ENCODE results near the gene CR1. TPM values are rescaled to one million over a fixed set of nuclear protein-coding genes. Genes with fewer than 3 reads are reported as not detected.

The CR1 gene
- total and polyA plus RNA-seq, 9 of the 15 experiments (the other 6 are each of a cell fraction or from before 2014, with no cell fraction given), result 0.07 to 0.47 (median 0.18) TPM

GRCh38 chr1:207649865-207650580, 154.1 kb downstream of the CR1 start:
- Histone ChIP-seq H2AFZ (ENCODE audit: low read depth, low read length) (no peak overlapping the region), H3K27me3 (ENCODE audit: control insufficient read depth in 2 of 2, insufficient read depth in 2 of 2, low read length in 2 of 2) (no peaks in the 10 kb centered on the region), H4K20me1 (replicated peaks; ENCODE audit: control insufficient read depth, insufficient read depth, low read length) (no peaks in the 10 kb centered on the region), H3K9me1 (ENCODE audit: control insufficient read depth, insufficient read depth, low read length) (no peaks in the 10 kb centered on the region), H3K27ac (ENCODE audit: extremely low read depth, low read depth, low read length) (peak overlapping the region; percentile 88), H3K4me3 (peak overlapping the region; percentile 5; the same call in 1 of the 2 replicates), H3K4me1 (replicated peaks in 1 of 2; ENCODE audit: control insufficient read depth in 2 of 2, insufficient read depth in 2 of 2, low read length in 2 of 2) (peaks cover 27 to 39% of the 10 kb centered on the region in 2 experiments), H3K9ac (ENCODE audit: insufficient read depth in 1 of 2, low read depth in 2 of 2, low read length in 2 of 2) (peak overlapping the region in 1 of 2 experiments; percentile 75; a peak in 2 of 4 replicates), H3K79me2 (ENCODE audit: control insufficient read depth, insufficient read depth, low read length) (peaks cover 99% of the 10 kb centered on the region), H3K36me3 (ENCODE audit: control insufficient read depth, insufficient read depth, low read length) (peaks cover 17% of the 10 kb centered on the region; the same call in 2 of the 3 replicates), H3K9me3 (replicated peaks; ENCODE audit: control insufficient read depth, insufficient read depth, low read depth, low read length) (no peaks in the 10 kb centered on the region), H3K4me2 (ENCODE audit: insufficient read depth, low read length) (peak overlapping the region; percentile 96)
- WGBS (ENCODE audit: insufficient coverage, low coverage, missing lambda C conversion rate), result 2% methylated on average over 4 of the region's 4 CpGs
- intact Hi-C loops (cut with micrococcal nuclease), result loop anchor here (2.0 to 10.0 kb wide), 5 partner anchors 23 to 595 kb away; partner anchors contain the start of genes CD46, PFKFB2 and YOD1
- ATAC-seq (peak; percentile 61), DNase-seq (ENCODE audit: extremely low read depth in 1 of 4, low spot score in 3 of 4) (peak; percentile 89 to 96 (median 92)), FAIRE-seq (peak; percentile 89)
- ChIA-PET CTCF (ENCODE audit: low intra/inter-chr PET ratio) (no interaction called here), POLR2A (interaction anchor here (0.6 to 2.3 kb wide), 11 partner anchors 9 to 597 kb away, joined by 3 to 21 read pairs (median 4); partner anchors contain the start of gene PFKFB2)
- no TSS peak for BruUV-seq (replicated peaks)
- in situ Hi-C loops (cut with MboI), result no loop called here
- TF ChIP-seq MTA2 (IDR thresholded peaks at IDR 0.05; ENCODE audit: low read depth) (peak; percentile 94), TCF7 (IDR thresholded peaks at IDR 0.05; ENCODE audit: borderline replicate concordance) (peak; percentile 78; the same call in 1 of the 2 replicates), TSC22D4 (tag; IDR thresholded peaks at IDR 0.05) (no peak), HMGN3 (IDR thresholded peaks at IDR 0.05; ENCODE audit: borderline replicate concordance, extremely low read depth, insufficient read length, low read depth, low read length) (no peak), CTCF (IDR thresholded peaks at IDR 0.05 in 2 of 3, conservative IDR thresholded peaks at IDR 0.05 in 1 of 3; ENCODE audit: insufficient read depth in 2 of 3, low read depth in 1 of 3, low read length in 3 of 3) (peak in 2 of 3 experiments; percentile 12 to 21; a peak in 3 of 6 replicates), MAZ (CRISPR knock-in tag; conservative IDR thresholded peaks at IDR 0.05 in 1 of 2, IDR thresholded peaks at IDR 0.05 in 1 of 2) (peak in 1 of 2 experiments; percentile 35; a peak in 1 of 4 replicates), NR0B1 (IDR thresholded peaks at IDR 0.05; ENCODE audit: partially characterized antibody) (no peak), FOXA3 (CRISPR knock-in tag; conservative IDR thresholded peaks at IDR 0.05 in 1 of 2, IDR thresholded peaks at IDR 0.05 in 1 of 2) (no peak), NCOR1 (IDR thresholded peaks at IDR 0.05) (peak; percentile 96), BCLAF1 (IDR thresholded peaks at IDR 0.05; ENCODE audit: borderline replicate concordance in 1 of 2, control insufficient read depth in 1 of 2, low read depth in 2 of 2, low read length in 1 of 2) (peak in 1 of 2 experiments; percentile 87; a peak in 1 of 4 replicates), ZNF780A (CRISPR knock-in tag; IDR thresholded peaks at IDR 0.05) (no peak), ZNF445 (CRISPR knock-in tag; IDR thresholded peaks at IDR 0.05; ENCODE audit: low read depth) (no peak)
